CD4-positive, alpha-beta T cell treated with Interleukin-21 for 1 hour (primary cell): ENCODE data around the gene TXNL4A.

Experiments used
- DNase-seq: peaks from one replicate; pipeline ENCODE4 v3.0.0-alpha.2; 2020

TXNL4A gene

GRCh38 chr18:79932907-79933306 lies 55.5 kb downstream of the TXNL4A start:
- no peak for DNase-seq

- no peak for DNase-seq
Measured at GRCh38 chr18:79931475-79931874, 56.9 kb downstream of the TXNL4A start.

GRCh38 chr18:79930020-79930642 lies 58.2 kb downstream of the TXNL4A start:
- DNase-seq: no peak

- DNase-seq: no peak
Measured at GRCh38 chr18:79928563-79928960, 59.8 kb downstream of the TXNL4A start.

- DNase-seq: no peak
Measured at GRCh38 chr18:79927607-79928562, 60.5 kb downstream of the TXNL4A start.

GRCh38 chr18:79926715-79927606 lies 61.4 kb downstream of the TXNL4A start:
- DNase-seq: no peak

GRCh38 chr18:79926306-79926705 lies 62.1 kb downstream of the TXNL4A start:
- no peak for DNase-seq

- no peak for DNase-seq
Measured at GRCh38 chr18:79924814-79925731, 63.3 kb downstream of the TXNL4A start.

GRCh38 chr18:79923896-79924585 lies 64.3 kb downstream of the TXNL4A start:
- no peak for DNase-seq

GRCh38 chr18:79922971-79923411 lies 65.4 kb downstream of the TXNL4A start:
- DNase-seq: no peak

- no peak for DNase-seq
Measured at GRCh38 chr18:79921984-79922965, 66.1 kb downstream of the TXNL4A start.
